Rectal smooth muscle tissue (tissue), 1 donor: ENCODE data around the gene NR2C2.

Experiments used
- H3K27ac ChIP-seq: one replicate; pipeline ENCODE4 v1.7.0; 2013; ENCODE audit warnings: low read depth, low read length, inconsistent platforms
- H3K27me3 ChIP-seq: one replicate; pipeline ENCODE4 v1.7.0; 2013; ENCODE audit warnings: low read length; ENCODE audit not compliant: control insufficient read depth, insufficient read depth
- H3K36me3 ChIP-seq: one replicate; pipeline ENCODE4 v1.7.0; 2013; ENCODE audit warnings: low read length; ENCODE audit not compliant: control insufficient read depth, insufficient read depth
- H3K4me1 ChIP-seq: one replicate; pipeline ENCODE4 v1.7.0; 2013; ENCODE audit warnings: low read length; ENCODE audit not compliant: control insufficient read depth, insufficient read depth
- H3K4me3 ChIP-seq: one replicate; pipeline ENCODE4 v1.7.0; 2013; ENCODE audit warnings: low read length
- H3K9ac ChIP-seq: one replicate; pipeline ENCODE4 v1.7.0; 2013; ENCODE audit warnings: low read length

The NR2C2 gene

DNA sequence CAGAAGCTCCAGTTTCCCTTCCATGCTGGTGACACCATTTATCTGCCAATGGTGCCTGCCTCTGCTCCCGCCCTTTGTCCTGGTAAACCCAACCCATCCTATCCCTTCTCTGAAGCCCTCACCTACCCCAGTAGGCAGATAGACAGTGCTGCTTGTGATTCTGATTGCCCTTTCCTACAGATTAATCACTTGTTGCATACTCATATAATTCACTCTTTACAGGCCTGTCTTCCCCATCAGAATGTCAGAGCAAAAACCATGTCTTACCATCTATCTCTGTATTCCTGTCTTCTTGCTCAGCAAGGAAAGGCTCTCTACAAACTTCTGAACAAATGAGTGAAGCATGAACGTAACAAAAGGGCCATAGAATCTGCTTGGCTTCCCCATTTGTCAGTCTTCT lies 69.8 kb downstream of the NR2C2 start:
- no peak overlapping the region for H3K9ac ChIP-seq
- H3K4me3 ChIP-seq = no peak overlapping the region
- no peaks in the 10 kb centered on the region for H3K4me1 ChIP-seq
- H3K27ac ChIP-seq = no peak overlapping the region
- peaks cover 41% of the 10 kb centered on the region for H3K36me3 ChIP-seq
- no peaks in the 10 kb centered on the region for H3K27me3 ChIP-seq

DNA sequence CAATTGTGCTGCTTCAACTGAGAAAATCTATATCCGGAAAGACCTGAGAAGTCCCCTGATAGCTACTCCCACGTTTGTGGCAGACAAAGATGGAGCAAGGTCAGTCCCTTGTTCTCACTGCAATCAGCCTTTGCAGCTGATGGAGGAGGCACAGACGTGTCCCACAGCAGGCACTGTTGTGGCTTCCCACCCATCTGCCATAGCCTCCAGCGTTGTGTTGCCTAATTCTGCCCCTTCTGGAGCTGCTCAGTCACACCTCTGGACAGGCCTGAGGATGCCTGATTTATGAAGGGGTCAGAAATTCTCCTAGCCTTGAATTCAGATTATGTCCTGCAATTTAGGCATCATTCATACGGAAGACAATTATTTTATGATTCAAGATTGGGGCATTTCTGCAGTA lies 75.9 kb downstream of the NR2C2 start:
- Histone ChIP-seq H3K36me3 (peaks cover 35% of the 10 kb centered on the region), H3K4me3 (no peak overlapping the region), H3K9ac (no peak overlapping the region), H3K27me3 (no peaks in the 10 kb centered on the region), H3K27ac (no peak overlapping the region), H3K4me1 (no peaks in the 10 kb centered on the region)

GRCh38 chr3:15023719-15024118 lies 76.3 kb downstream of the NR2C2 start:
- peaks cover 39% of the 10 kb centered on the region for H3K36me3 ChIP-seq
- no peak overlapping the region for H3K4me3 ChIP-seq
- H3K27me3 ChIP-seq = no peaks in the 10 kb centered on the region
- H3K27ac ChIP-seq = no peak overlapping the region
- H3K9ac ChIP-seq = no peak overlapping the region
- no peaks in the 10 kb centered on the region for H3K4me1 ChIP-seq

GRCh38 chr3:15029625-15030024 lies 82.2 kb downstream of the NR2C2 start:
- Histone ChIP-seq H3K9ac (no peak overlapping the region), H3K36me3 (peaks cover 47% of the 10 kb centered on the region)

DNA sequence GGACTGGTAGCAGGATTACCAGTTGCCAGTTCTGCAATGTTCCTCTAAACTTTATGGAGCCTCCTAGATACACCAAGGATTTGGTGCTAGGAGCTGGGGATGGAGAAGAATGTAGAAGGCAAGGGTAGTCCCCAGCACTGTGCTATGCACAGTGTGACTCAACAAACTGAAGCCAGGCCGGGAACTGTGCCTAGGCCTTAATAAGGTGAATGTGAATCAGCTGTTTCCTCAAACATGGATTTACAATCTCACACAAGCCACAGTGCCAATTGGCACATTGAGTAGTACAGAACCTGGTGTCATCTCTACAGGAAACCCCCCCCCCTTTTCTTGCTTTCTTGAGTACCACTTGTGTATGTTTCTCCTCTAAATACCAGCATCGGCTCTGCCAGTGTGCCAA lies 85.3 kb downstream of the NR2C2 start:
- no peaks in the 10 kb centered on the region for H3K4me1 ChIP-seq
- H3K4me3 ChIP-seq = no peak overlapping the region
- no peaks in the 10 kb centered on the region for H3K27me3 ChIP-seq
- H3K27ac ChIP-seq = no peak overlapping the region
- H3K9ac ChIP-seq = no peak overlapping the region
- peaks cover 54% of the 10 kb centered on the region for H3K36me3 ChIP-seq

More at GRCh38 chr3:15029625-15030024, 82.2 kb downstream of the NR2C2 start:
- H3K27me3 ChIP-seq = no peaks in the 10 kb centered on the region
- H3K4me3 ChIP-seq = no peak overlapping the region
- no peak overlapping the region for H3K27ac ChIP-seq
- no peaks in the 10 kb centered on the region for H3K4me1 ChIP-seq

DNA sequence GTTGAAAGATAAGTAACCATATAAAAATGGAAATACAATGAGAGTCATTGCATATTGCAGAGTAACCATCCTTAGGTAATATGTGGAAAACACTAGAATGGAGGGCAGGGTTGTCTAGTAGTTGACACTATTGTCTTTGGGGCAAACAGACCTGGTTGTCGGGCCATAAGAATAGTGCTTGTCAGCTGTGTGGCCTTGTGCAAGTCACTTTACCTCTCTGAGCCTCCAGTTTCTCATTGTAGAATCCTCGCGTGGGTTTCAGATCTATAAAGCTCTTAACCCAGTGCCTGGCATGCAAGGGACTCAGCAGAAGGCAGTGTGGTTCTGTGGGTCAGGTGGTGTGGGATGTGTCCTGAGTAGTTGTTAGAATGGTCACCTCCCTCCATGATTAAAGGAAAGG lies 85.7 kb downstream of the NR2C2 start:
- Histone ChIP-seq H3K27ac (no peak overlapping the region), H3K27me3 (no peaks in the 10 kb centered on the region), H3K4me1 (no peaks in the 10 kb centered on the region), H3K36me3 (peaks cover 58% of the 10 kb centered on the region), H3K9ac (no peak overlapping the region), H3K4me3 (no peak overlapping the region)

DNA sequence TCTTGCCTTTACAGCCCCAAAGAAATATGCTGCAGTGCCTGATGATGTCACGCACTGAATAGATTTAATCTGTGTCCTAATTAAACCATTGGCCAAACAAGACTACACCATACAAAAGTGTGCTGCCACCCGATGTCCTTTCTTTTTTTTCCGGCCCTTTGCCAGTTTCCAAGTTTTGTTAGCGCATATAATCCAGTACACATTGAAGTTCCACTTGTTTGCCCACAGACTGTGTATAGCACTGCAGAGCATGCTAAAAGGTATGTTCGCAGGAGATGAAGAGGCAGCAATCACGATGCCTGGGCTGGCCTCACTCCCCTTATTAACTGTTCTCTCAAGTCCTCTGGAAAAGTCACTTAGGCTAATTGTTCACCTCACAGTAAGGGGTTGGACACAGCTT lies 90.9 kb downstream of the NR2C2 start:
- peaks cover 48% of the 10 kb centered on the region for H3K36me3 ChIP-seq

DNA sequence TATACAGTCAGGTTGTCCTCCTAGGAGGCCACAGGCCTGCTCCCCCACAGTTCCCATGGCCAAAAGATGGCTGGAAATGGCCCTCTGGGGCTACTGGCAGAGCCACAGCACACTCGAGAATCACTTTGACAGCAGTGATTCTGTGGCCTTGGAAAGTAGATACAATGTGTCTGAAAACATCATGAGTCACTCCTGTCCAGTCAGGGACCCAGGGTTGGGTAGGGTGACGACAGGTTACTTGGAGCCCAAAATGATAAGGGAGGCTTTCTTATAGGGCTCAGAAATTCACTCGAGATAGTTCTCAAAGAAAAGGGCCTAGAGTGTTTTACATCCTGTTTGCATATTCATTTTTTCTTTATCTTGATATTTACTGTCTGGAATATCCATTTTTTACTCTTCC lies 93.5 kb downstream of the NR2C2 start:
- no peak overlapping the region for H3K9ac ChIP-seq
- H3K27ac ChIP-seq = no peak overlapping the region
- H3K4me1 ChIP-seq = no peaks in the 10 kb centered on the region
- H3K4me3 ChIP-seq = no peak overlapping the region
- no peaks in the 10 kb centered on the region for H3K27me3 ChIP-seq
- H3K36me3 ChIP-seq = peaks cover 37% of the 10 kb centered on the region

More for the DNA sequence above, 90.9 kb downstream of the NR2C2 start:
- Histone ChIP-seq H3K4me1 (no peaks in the 10 kb centered on the region), H3K27ac (no peak overlapping the region), H3K27me3 (no peaks in the 10 kb centered on the region), H3K4me3 (no peak overlapping the region), H3K9ac (no peak overlapping the region)

- Histone ChIP-seq H3K4me1 (no peaks in the 10 kb centered on the region), H3K4me3 (no peak overlapping the region), H3K9ac (no peak overlapping the region), H3K27me3 (no peaks in the 10 kb centered on the region), H3K36me3 (peaks cover 44% of the 10 kb centered on the region), H3K27ac (no peak overlapping the region)
Measured at GRCh38 chr3:15041950-15042349, 94.6 kb downstream of the NR2C2 start.

- Histone ChIP-seq H3K4me3 (no peak overlapping the region), H3K36me3 (peaks cover 37% of the 10 kb centered on the region), H3K9ac (no peak overlapping the region), H3K4me1 (no peaks in the 10 kb centered on the region), H3K27ac (no peak overlapping the region), H3K27me3 (no peaks in the 10 kb centered on the region)
Measured at GRCh38 chr3:15042936-15043335, 95.6 kb downstream of the NR2C2 start.

DNA sequence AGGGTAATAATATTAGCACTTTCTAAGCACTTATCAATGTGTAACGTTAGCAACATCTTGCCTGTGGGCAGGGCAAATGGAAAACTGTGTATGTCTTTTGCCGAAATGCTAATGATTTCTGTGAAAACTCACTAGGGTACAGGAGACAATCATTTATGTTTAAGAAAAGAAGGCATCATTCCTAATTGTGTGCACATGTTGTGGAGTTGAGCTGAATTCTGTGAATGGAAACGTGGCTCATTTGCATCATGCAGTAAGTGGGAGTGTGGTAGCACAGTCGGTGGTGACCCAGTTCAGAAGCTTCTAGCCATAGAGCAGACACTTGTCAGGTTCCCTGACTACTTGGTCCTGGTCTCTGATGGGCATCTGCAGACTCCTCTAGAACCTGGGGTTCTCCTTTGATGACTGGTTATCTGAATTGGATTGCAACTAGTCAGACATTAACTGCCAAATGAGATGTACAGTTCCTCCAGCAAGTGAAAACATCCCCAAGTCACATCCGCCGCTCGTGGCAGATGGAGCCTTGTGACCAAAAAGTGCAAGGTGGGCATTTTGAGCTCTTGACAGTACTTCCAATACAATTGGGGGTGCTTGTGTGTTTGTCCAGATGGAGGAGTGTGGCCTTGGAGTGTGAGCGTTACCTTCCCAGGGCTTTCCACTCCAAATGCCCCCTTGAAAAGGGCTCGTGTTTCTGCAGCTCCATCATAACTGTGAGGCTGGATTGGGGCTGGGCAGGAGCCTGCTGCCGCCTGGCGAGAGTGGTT lies 96.2 kb downstream of the NR2C2 start:
- no peak overlapping the region for H3K9ac ChIP-seq
- no peaks in the 10 kb centered on the region for H3K4me1 ChIP-seq
- no peak overlapping the region for H3K27ac ChIP-seq

GRCh38 chr3:15044326-15044725 lies 96.9 kb downstream of the NR2C2 start:
- Histone ChIP-seq H3K36me3 (peaks cover 35% of the 10 kb centered on the region), H3K27ac (no peak overlapping the region)

More for the DNA sequence above, 96.2 kb downstream of the NR2C2 start:
- no peaks in the 10 kb centered on the region for H3K27me3 ChIP-seq
- peaks cover 36% of the 10 kb centered on the region for H3K36me3 ChIP-seq
- no peak overlapping the region for H3K4me3 ChIP-seq

DNA sequence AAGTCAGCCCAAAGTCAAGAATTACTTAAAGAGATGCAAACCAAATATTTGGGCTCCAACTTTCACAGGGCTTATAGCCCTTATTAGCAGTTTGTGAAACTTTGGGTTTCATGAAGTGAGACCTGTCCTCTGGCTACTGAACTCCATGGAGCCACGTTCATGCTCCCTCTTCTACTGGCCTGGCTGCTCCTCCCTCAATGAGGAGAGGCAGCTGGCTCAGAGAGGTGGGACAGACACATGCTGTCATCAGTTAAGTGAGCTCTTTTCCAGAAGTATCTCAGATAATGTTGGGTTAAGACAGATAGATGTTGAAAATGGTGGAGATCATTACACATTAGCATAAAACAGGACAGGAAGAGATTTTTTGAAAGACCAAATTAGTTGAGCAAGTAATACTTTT lies 98.3 kb downstream of the NR2C2 start:
- Histone ChIP-seq H3K27me3 (no peaks in the 10 kb centered on the region), H3K9ac (no peak overlapping the region), H3K4me3 (no peak overlapping the region), H3K4me1 (no peaks in the 10 kb centered on the region), H3K27ac (no peak overlapping the region), H3K36me3 (peaks cover 41% of the 10 kb centered on the region)

More at GRCh38 chr3:15044326-15044725, 96.9 kb downstream of the NR2C2 start:
- no peak overlapping the region for H3K9ac ChIP-seq
- no peaks in the 10 kb centered on the region for H3K27me3 ChIP-seq
- H3K4me1 ChIP-seq = no peaks in the 10 kb centered on the region
- no peak overlapping the region for H3K4me3 ChIP-seq
